ENCODE measurements around the gene CDH19. TPM values are rescaled to one million over a fixed set of nuclear protein-coding genes. Genes with fewer than 3 reads are reported as not detected.

Gene CDH19
- total RNA-seq, 1 experiment from 2014 or later: not detected

GRCh38 chr18:66607632-66608031, 3.7 kb upstream of the CDH19 start:
- H3K9ac ChIP-seq (ENCODE audit: low read length): no peak overlapping the region
- CTCF ChIA-PET: no interaction called here

More at GRCh38 chr18:66607632-66608031, 3.7 kb upstream of the CDH19 start:
- no TSS peak for BruUV-seq (replicated peaks)
- Histone ChIP-seq H3K79me2 (ENCODE audit: insufficient read depth, low read length) (no peaks in the 10 kb centered on the region), H3K4me2 (ENCODE audit: low read length) (no peak overlapping the region), H3K4me1 (ENCODE audit: control insufficient read depth in 1 of 2, insufficient read depth in 2 of 2, low read length in 2 of 2) (no peaks in the 10 kb centered on the region), H3K4me3 (replicated peaks in 1 of 2; ENCODE audit: low read depth in 1 of 2, low read length in 2 of 2) (no peak overlapping the region), H4K20me1 (ENCODE audit: insufficient read depth) (no peaks in the 10 kb centered on the region), H3K27ac (ENCODE audit: low read depth, low read length) (no peak overlapping the region), H3K9me2 (ENCODE audit: insufficient read depth) (no peaks in the 10 kb centered on the region), H2AFZ (ENCODE audit: low read depth, low read length, poor library complexity, severe bottlenecking) (no peak overlapping the region), H3K36me3 (ENCODE audit: control insufficient read depth in 1 of 2, insufficient read depth in 2 of 2, low read length in 2 of 2) (no peaks in the 10 kb centered on the region), H3K9me3 (ENCODE audit: control insufficient read depth in 1 of 2, insufficient read depth in 1 of 2, low read depth in 1 of 2, low read length in 2 of 2) (peaks cover 14% of the 10 kb centered on the region in 2 experiments; a peak in 2 of 4 replicates), H3K27me3 (ENCODE audit: insufficient read depth, low read length) (no peaks in the 10 kb centered on the region)
- RAD21 ChIA-PET (ENCODE audit: low non-redundant PET in 1 of 2, low total read pairs in 2 of 2, uncharacterized antibody in 2 of 2, unreplicated experiment in 2 of 2): no interaction called here
- DNase-seq (ENCODE audit: low read depth, low spot score) (no peak), ATAC-seq (no peak)
- intact Hi-C loops (cut with micrococcal nuclease): no loop called here
- TF ChIP-seq, protein P1, sequence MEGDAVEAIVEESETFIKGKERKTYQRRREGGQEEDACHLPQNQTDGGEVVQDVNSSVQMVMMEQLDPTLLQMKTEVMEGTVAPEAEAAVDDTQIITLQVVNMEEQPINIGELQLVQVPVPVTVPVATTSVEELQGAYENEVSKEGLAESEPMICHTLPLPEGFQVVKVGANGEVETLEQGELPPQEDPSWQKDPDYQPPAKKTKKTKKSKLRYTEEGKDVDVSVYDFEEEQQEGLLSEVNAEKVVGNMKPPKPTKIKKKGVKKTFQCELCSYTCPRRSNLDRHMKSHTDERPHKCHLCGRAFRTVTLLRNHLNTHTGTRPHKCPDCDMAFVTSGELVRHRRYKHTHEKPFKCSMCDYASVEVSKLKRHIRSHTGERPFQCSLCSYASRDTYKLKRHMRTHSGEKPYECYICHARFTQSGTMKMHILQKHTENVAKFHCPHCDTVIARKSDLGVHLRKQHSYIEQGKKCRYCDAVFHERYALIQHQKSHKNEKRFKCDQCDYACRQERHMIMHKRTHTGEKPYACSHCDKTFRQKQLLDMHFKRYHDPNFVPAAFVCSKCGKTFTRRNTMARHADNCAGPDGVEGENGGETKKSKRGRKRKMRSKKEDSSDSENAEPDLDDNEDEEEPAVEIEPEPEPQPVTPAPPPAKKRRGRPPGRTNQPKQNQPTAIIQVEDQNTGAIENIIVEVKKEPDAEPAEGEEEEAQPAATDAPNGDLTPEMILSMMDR (IDR thresholded peaks at IDR 0.05 in 2 of 3, conservative IDR thresholded peaks at IDR 0.05 in 1 of 3; ENCODE audit: borderline replicate concordance in 1 of 3, insufficient read depth in 1 of 3, low read depth in 2 of 3, low read length in 2 of 3): no peak
- TF ChIP-seq MAX (IDR thresholded peaks at IDR 0.05) (no peak), POLR2AphosphoS5 (IDR thresholded peaks at IDR 0.05; ENCODE audit: low read depth, low read length) (no peak), EGR1 (IDR thresholded peaks at IDR 0.05; ENCODE audit: low read depth) (no peak), ZNF274 (IDR thresholded peaks at IDR 0.05; ENCODE audit: low read depth, low read length) (no peak), ATF3 (IDR thresholded peaks at IDR 0.05) (no peak), POLR2A (IDR thresholded peaks at IDR 0.05; ENCODE audit: borderline replicate concordance, extremely low read depth, insufficient read depth, insufficient read length) (no peak), SRF (IDR thresholded peaks at IDR 0.05; ENCODE audit: low read depth) (no peak), ELF1 (IDR thresholded peaks at IDR 0.05; ENCODE audit: borderline replicate concordance, low read depth) (no peak), CEBPB (IDR thresholded peaks at IDR 0.05; ENCODE audit: low read depth) (no peak), SIN3A (IDR thresholded peaks at IDR 0.05; ENCODE audit: low read depth) (no peak), YY1 (IDR thresholded peaks at IDR 0.05; ENCODE audit: extremely low read depth, insufficient replicate concordance, low read depth, low read length) (no peak)
- POLR2A ChIA-PET: no interaction called here

All from HCT116 (cell line).